ENCODE data around the gene DAAM1.

GRCh38 chr14:59236195-59236594 lies 47.7 kb downstream of the DAAM1 start:
- TF ChIP-seq ZFP3 (CRISPR knock-in tag; IDR thresholded peaks at IDR 0.05), result no peak
- no peak for TF ChIP-seq GLIS3 (CRISPR knock-in tag; IDR thresholded peaks at IDR 0.05)
- TF ChIP-seq TOX (CRISPR knock-in tag; IDR thresholded peaks at IDR 0.05; ENCODE audit: borderline replicate concordance), result no peak

Measured in SK-N-SH treated with all-trans-retinoic acid at 6 μM for 48 hours (cell line).